Medulla oblongata (tissue), 1 donor: ENCODE data around the gene MPG.
"Not testable (repeated sequence)": the region's sequence is repeated elsewhere in the genome, so short reads cannot be mapped to it uniquely, and the experiment has no call there.

Source experiments
- DNase-seq: peaks from one replicate; pipeline ENCODE4 v3.0.0-alpha.2; 2015; ENCODE audit errors: extremely low spot score

The MPG gene

GRCh38 chr16:77807-78443, at the start of gene MPG:
Gene MPG (plus strand): TSS chr16:78225. CDS start chr16:78310, 85 bp downstream.
- DNase-seq = peak; percentile 86

- not testable (repeated sequence) for DNase-seq
Observed at GRCh38 chr16:30627-31026, 47.4 kb upstream of the MPG start.

- not testable (repeated sequence) for DNase-seq
Observed at GRCh38 chr16:33154-33876, 44.7 kb upstream of the MPG start.

- DNase-seq = no peak
Observed at GRCh38 chr16:33877-34647, 44.0 kb upstream of the MPG start.

- no peak for DNase-seq
Observed at GRCh38 chr16:34648-34987, 43.4 kb upstream of the MPG start.

- DNase-seq = peak; percentile 60
Observed at GRCh38 chr16:35011-35677, 42.9 kb upstream of the MPG start.

- no peak for DNase-seq
Observed at GRCh38 chr16:35678-36305, 42.2 kb upstream of the MPG start.

- DNase-seq = no peak
Observed at GRCh38 chr16:36336-36984, 41.6 kb upstream of the MPG start.

GRCh38 chr16:37511-37910, 40.5 kb upstream of the MPG start:
- DNase-seq = peak; percentile 43

- DNase-seq = not testable (repeated sequence)
Observed at GRCh38 chr16:38206-38605, 39.8 kb upstream of the MPG start.

- DNase-seq = no peak
Observed at GRCh38 chr16:38941-39892, 38.8 kb upstream of the MPG start.

GRCh38 chr16:41439-42068, 36.5 kb upstream of the MPG start:
- no peak for DNase-seq

GRCh38 chr16:42069-42457, 36.0 kb upstream of the MPG start:
- DNase-seq = no peak

GRCh38 chr16:42691-43090, 35.3 kb upstream of the MPG start:
- DNase-seq = no peak

GRCh38 chr16:43294-43693, 34.7 kb upstream of the MPG start:
- no peak for DNase-seq

GRCh38 chr16:44655-45054, 33.4 kb upstream of the MPG start:
- no peak for DNase-seq

- no peak for DNase-seq
Observed at GRCh38 chr16:45454-45853, 32.6 kb upstream of the MPG start.

GRCh38 chr16:46510-46909, 31.5 kb upstream of the MPG start:
- not testable (repeated sequence) for DNase-seq

GRCh38 chr16:47234-47633, 30.8 kb upstream of the MPG start:
- no peak for DNase-seq
